Measurements from ENCODE around the gene SLC31A1. TPM values are rescaled to one million over a fixed set of nuclear protein-coding genes. Genes with fewer than 3 reads are reported as not detected.
"Not testable (repeated sequence)": the region's sequence is repeated elsewhere in the genome, so short reads cannot be mapped to it uniquely, and the experiment has no call there.

Gene SLC31A1
- total RNA-seq, 4 donors from 2014 or later, result 8.7 to 9.8 (median 9.4) TPM

- H3K9me3 ChIP-seq, result no peaks in the 10 kb centered on the region
- no peaks in the 10 kb centered on the region for H3K27me3 ChIP-seq
- H3K4me1 ChIP-seq, result peaks cover 4 to 59% (median 16%) of the 10 kb centered on the region in 3 donors
- no peak for TF ChIP-seq CTCF (IDR thresholded peaks at IDR 0.05)
- no peak for TF ChIP-seq POLR2A (IDR thresholded peaks at IDR 0.05)
- no peak for TF ChIP-seq EP300 (IDR thresholded peaks at IDR 0.05)
- TF ChIP-seq POLR2AphosphoS5 (IDR thresholded peaks at IDR 0.05), result no peak
- peak overlapping the region; percentile 59 to 81 for H3K4me3 ChIP-seq
- peak overlapping the region in 1 of 4 donors; percentile 85 for H3K27ac ChIP-seq
- ATAC-seq, result no peak
- WGBS, 2 donors (ENCODE audit: low coverage in 1 of 2), result 47 to 70% methylated on average over 2 to 4 of the region's 5 CpGs
- no peaks in the 10 kb centered on the region for H3K36me3 ChIP-seq
Observed at GRCh38 chr9:113222482-113222841, 1.1 kb downstream of the SLC31A1 start.

- H3K4me3 ChIP-seq, result no peak overlapping the region
- no peak for ATAC-seq
Observed at GRCh38 chr9:113223963-113224362, 2.6 kb downstream of the SLC31A1 start.

GRCh38 chr9:113227436-113227835, 6.1 kb downstream of the SLC31A1 start:
- TF ChIP-seq POLR2A (IDR thresholded peaks at IDR 0.05) (no peak), CTCF (IDR thresholded peaks at IDR 0.05) (no peak), POLR2AphosphoS5 (IDR thresholded peaks at IDR 0.05) (no peak), EP300 (IDR thresholded peaks at IDR 0.05) (no peak)
- no peak overlapping the region for H3K4me3 ChIP-seq

More at GRCh38 chr9:113223963-113224362, 2.6 kb downstream of the SLC31A1 start:
- WGBS, 2 donors (ENCODE audit: low coverage in 1 of 2), result 69 to 88% methylated on average over 2 of the region's 2 CpGs
- no peaks in the 10 kb centered on the region for H3K27me3 ChIP-seq
- H3K4me1 ChIP-seq, result peaks cover 4 to 44% (median 16%) of the 10 kb centered on the region in 3 donors
- TF ChIP-seq CTCF (IDR thresholded peaks at IDR 0.05) (no peak), EP300 (IDR thresholded peaks at IDR 0.05) (no peak), POLR2AphosphoS5 (IDR thresholded peaks at IDR 0.05) (no peak), POLR2A (IDR thresholded peaks at IDR 0.05) (no peak)
- no peak overlapping the region for H3K27ac ChIP-seq
- no peaks in the 10 kb centered on the region for H3K36me3 ChIP-seq
- H3K9me3 ChIP-seq, result no peaks in the 10 kb centered on the region

GRCh38 chr9:113228130-113228665, 6.9 kb downstream of the SLC31A1 start:
- Histone ChIP-seq H3K4me1 (peaks cover 0 to 14% (median 0%) of the 10 kb centered on the region in 3 donors), H3K4me3 (no peak overlapping the region), H3K27me3 (no peaks in the 10 kb centered on the region), H3K27ac (no peak overlapping the region), H3K36me3 (no peaks in the 10 kb centered on the region), H3K9me3 (no peaks in the 10 kb centered on the region)
- ATAC-seq, result no peak
- WGBS, 2 donors (ENCODE audit: low coverage in 1 of 2), result 69 to 91% methylated on average over 3 of the region's 3 CpGs
- no peak for TF ChIP-seq POLR2AphosphoS5 (IDR thresholded peaks at IDR 0.05)
- no peak for TF ChIP-seq EP300 (IDR thresholded peaks at IDR 0.05)
- no peak for TF ChIP-seq CTCF (IDR thresholded peaks at IDR 0.05)
- no peak for TF ChIP-seq POLR2A (IDR thresholded peaks at IDR 0.05)

More at GRCh38 chr9:113227436-113227835, 6.1 kb downstream of the SLC31A1 start:
- Histone ChIP-seq H3K27me3 (no peaks in the 10 kb centered on the region), H3K27ac (no peak overlapping the region), H3K9me3 (no peaks in the 10 kb centered on the region), H3K4me1 (peaks cover 0 to 17% (median 6%) of the 10 kb centered on the region in 3 donors), H3K36me3 (no peaks in the 10 kb centered on the region)
- WGBS, 2 donors (ENCODE audit: low coverage in 1 of 2), result 46 to 83% methylated on average over 1 of the region's 1 CpG
- no peak for ATAC-seq

- no peaks in the 10 kb centered on the region for H3K36me3 ChIP-seq
- no peaks in the 10 kb centered on the region for H3K27me3 ChIP-seq
- 94 to 100% methylated on average over 2 of the region's 2 CpGs for WGBS, 2 donors (ENCODE audit: low coverage in 1 of 2)
- ATAC-seq, result no peak
- H3K4me1 ChIP-seq, result peaks cover 0 to 8% (median 0%) of the 10 kb centered on the region in 3 donors
- no peak overlapping the region for H3K4me3 ChIP-seq
- H3K27ac ChIP-seq, result no peak overlapping the region
- TF ChIP-seq EP300 (IDR thresholded peaks at IDR 0.05) (no peak), CTCF (IDR thresholded peaks at IDR 0.05) (no peak), POLR2AphosphoS5 (IDR thresholded peaks at IDR 0.05) (no peak), POLR2A (IDR thresholded peaks at IDR 0.05) (no peak)
- H3K9me3 ChIP-seq, result no peaks in the 10 kb centered on the region
Observed at GRCh38 chr9:113231701-113232100, 10.4 kb downstream of the SLC31A1 start.

- 84 to 89% methylated on average over 9 to 10 of the region's 10 CpGs for WGBS, 2 donors (ENCODE audit: low coverage in 1 of 2)
- ATAC-seq, H3K9me3 ChIP-seq, H3K27me3 ChIP-seq, H3K4me1 ChIP-seq, H3K36me3 ChIP-seq, H3K4me3 ChIP-seq, H3K27ac ChIP-seq: not testable (repeated sequence)
Observed at GRCh38 chr9:113235701-113236255, 14.4 kb downstream of the SLC31A1 start.
